Heart left ventricle (tissue), 16 donors: ENCODE results near the gene HOTAIR. TPM values are rescaled to one million over a fixed set of nuclear protein-coding genes. Genes with fewer than 3 reads are reported as not detected.

Source experiments
- ATAC-seq, 4 donors: fragments of 200-7000 bp; cut with Tn5 transposase; one replicate each; pipeline ENCODE4 v1.9.1; 2020 to 2022; ENCODE audit warnings: moderate library complexity in 4 of 4, mild to moderate bottlenecking in 3 of 4, moderate number of reproducible peaks in 1 of 4
- DNase-seq, 5 donors: peaks; one replicate each; pipeline ENCODE4 v3.0.0-alpha.2; 2020
- H3K27ac ChIP-seq, 12 donors: fragments of 200-600 bp; sonication (generic) in 4 of 12; one replicate each; pipeline versions ENCODE4 v1.5.0 to v1.8.0; 2016 to 2022; ENCODE audit warnings: mild to moderate bottlenecking in 2 of 12
- H3K27me3 ChIP-seq, 9 donors: fragments of 200-600 bp; sonication (generic) in 2 of 9; one replicate each; pipeline versions ENCODE4 v1.5.1 to v1.8.0; 2016 to 2022; ENCODE audit warnings: mild to moderate bottlenecking in 3 of 9
- H3K36me3 ChIP-seq, 9 donors: fragments of 200-600 bp; sonication (generic) in 2 of 9; one replicate each; pipeline versions ENCODE4 v1.5.0 to v1.8.0; 2018 to 2022; ENCODE audit warnings: mild to moderate bottlenecking in 2 of 9
- H3K4me1 ChIP-seq, 12 donors: fragments of 200-600 bp; sonication (generic) in 4 of 12; one replicate each; pipeline versions ENCODE4 v1.5.0 to v1.8.0; 2016 to 2022; ENCODE audit warnings: mild to moderate bottlenecking in 3 of 12
- H3K4me3 ChIP-seq, 12 donors: fragments of 200-600 bp; sonication (generic) in 4 of 12; one replicate each; pipeline versions ENCODE4 v1.5.0 to v1.8.0; 2017 to 2022; ENCODE audit warnings: mild to moderate bottlenecking in 9 of 12, moderate library complexity in 4 of 12
- H3K9me3 ChIP-seq, 12 donors: fragments of 200-600 bp; sonication (generic) in 4 of 12; one replicate each; pipeline versions ENCODE4 v1.5.0 to v1.8.0; 2016 to 2022; ENCODE audit warnings: mild to moderate bottlenecking in 1 of 12
- CTCF ChIP-seq, 12 donors: fragments of 200-600 bp; sonication (generic) in 4 of 12; IDR thresholded peaks; one replicate each; pipeline versions ENCODE4 v1.5.0 to v1.8.0; 2018 to 2022; ENCODE audit warnings: antibody characterized with exemption in 12 of 12, mild to moderate bottlenecking in 5 of 12
- POLR2A ChIP-seq, 2 donors: fragments of 450-650 bp; IDR thresholded peaks; one replicate each; pipeline ENCODE4 v1.6.1; 2017; ENCODE audit warnings: antibody characterized with exemption in 2 of 2, mild to moderate bottlenecking in 2 of 2, moderate library complexity in 2 of 2
- WGBS, 4 donors: extraction: QIAGEN DNeasy Blood & Tissue Kit in 2 of 4; methylation state at CpG; one replicate each; pipeline versions ENCODE4 v1.1.5 to v1.1.7; 2013 to 2018; 5-methylcytosine and 5-hydroxymethylcytosine counted together
- intact Hi-C, 10 donors: fragments of 100-400 bp; cut with DNase I; formaldehyde crosslinking; loops; one replicate each; pipeline versions ENCODE4 v1.11.1 to v1.14.2; 2022
- polyA plus RNA-seq, 2 donors: library from polyadenylated mRNA; stranded (reverse); fragments of 200-250 nt; gene quantifications; one replicate each; pipeline ENCODE4 v1.2.3, GENCODE V29; 2013
- total RNA-seq, 9 donors: library from RNA; depleted of rRNA in 2 of 9; stranded (reverse); fragments of >200 nt in 2 of 9; fragmentation: NEBNext Ultra II Directional in 3 of 9; extraction: Animal tissue kit (Norgen Biotek cat#: 25700) in 3 of 9; gene quantifications; one replicate each; pipeline versions ENCODE4 v1.1.0 to v1.2.4, GENCODE V29; 2016 to 2023
- donor health status: ischemic (EF 13 %, LVEDD 7.1; RV severe dilation, severe dysfunction).
- donor health status: healthy with polysubstance abuse.
- donor health status: DM: no; HTN: yes; CAD: no.
- donor health status: DM: no; HTN: no; CAD: no.
- donor health status: ischemic (EF 25% LVEDD 6.9; RV normal size, moderate dysfunction).
- donor health status: ischemic (EF 25% LVEDD 5.7; RV mildly dilated, moderate dysfunction).
- donor health status: healthy.
- donor health status: DM: yes; HTN: yes; CAD: no.
- donor health status: ischemic (EF 35%, LVEDD 5.7; RV mildly dilated, moderate dysfunction).
- donor health status: nonischemic (EF 11% LVEDD 7.7; RV severe dilation, severe dysfunction).
- donor health status: DM: yes; HTN: yes; CAD: no.
- donor health status: PGD.
- donor health status: ischemic (EF 29% LVEDD 5.4; RV normal size, mild dysfunction).
- donor health status: nonischemic (EF 23%, LVEDD 6.1; RV moderate dilation, normal function).

The HOTAIR gene
- total and polyA plus RNA-seq, 11 donors = not detected

- peaks cover 0 to 27% (median 13%) of the 10 kb centered on the region in 12 donors for H3K4me1 ChIP-seq
- DNase-seq (peak in 1 of 5 donors; percentile 19), ATAC-seq (peak in 1 of 4 donors; percentile 25)
- peaks cover 68 to 100% (median 98%) of the 10 kb centered on the region in 9 donors for H3K27me3 ChIP-seq
- no peak overlapping the region for H3K27ac ChIP-seq
- TF ChIP-seq CTCF (IDR thresholded peaks at IDR 0.05) (no peak), POLR2A (IDR thresholded peaks at IDR 0.05) (no peak)
- intact Hi-C loops = loop anchor here in 1 of 10 donors (5.0 kb wide), 1 partner anchor 209 kb away; no protein-coding TSS in a partner anchor
- no peaks in the 10 kb centered on the region for H3K36me3 ChIP-seq
- peak overlapping the region in 1 of 12 donors; percentile 15 for H3K4me3 ChIP-seq
- no peaks in the 10 kb centered on the region for H3K9me3 ChIP-seq
- 2 to 4% (median 3%) methylated on average over 30 to 50 of the region's 50 CpGs for WGBS, 4 donors
These were observed 11.4 kb upstream of the HOTAIR start for GRCh38 chr12:53985994-53986685.

GRCh38 chr12:53985692-53985993, 10.9 kb upstream of the HOTAIR start:
- ATAC-seq (no peak), DNase-seq (no peak)
- 4 to 7% (median 5%) methylated on average over 4 to 21 of the region's 21 CpGs for WGBS, 4 donors
- Histone ChIP-seq H3K9me3 (no peaks in the 10 kb centered on the region), H3K4me1 (peaks cover 0 to 27% (median 13%) of the 10 kb centered on the region in 12 donors), H3K4me3 (peak overlapping the region in 1 of 12 donors; percentile 15), H3K27ac (no peak overlapping the region), H3K36me3 (no peaks in the 10 kb centered on the region), H3K27me3 (peaks cover 69 to 100% (median 98%) of the 10 kb centered on the region in 9 donors)
- intact Hi-C loops = loop anchor here in 1 of 10 donors (5.0 kb wide), 1 partner anchor 208 kb away; no protein-coding TSS in a partner anchor
- TF ChIP-seq POLR2A (IDR thresholded peaks at IDR 0.05) (no peak), CTCF (IDR thresholded peaks at IDR 0.05) (no peak)

- 4 to 8% (median 5%) methylated on average over 35 to 55 of the region's 55 CpGs for WGBS, 4 donors
- DNase-seq (peak; percentile 50 to 83 (median 79)), ATAC-seq (peak in 3 of 4 donors; percentile 53 to 77 (median 72))
- intact Hi-C loops = loop anchor here in 1 of 10 donors (5.0 kb wide), 1 partner anchor 208 kb away; no protein-coding TSS in a partner anchor
- H3K9me3 ChIP-seq = no peaks in the 10 kb centered on the region
- H3K27me3 ChIP-seq = peaks cover 69 to 100% (median 98%) of the 10 kb centered on the region in 9 donors
- peaks cover 0 to 27% (median 13%) of the 10 kb centered on the region in 12 donors for H3K4me1 ChIP-seq
- no peaks in the 10 kb centered on the region for H3K36me3 ChIP-seq
- peak within 1 kb of the TSS in 5 of 12 donors; percentile 5 to 15 (median 7) for H3K4me3 ChIP-seq
- TF ChIP-seq CTCF (IDR thresholded peaks at IDR 0.05) (peak in 10 of 12 donors; percentile 8 to 52 (median 32)), POLR2A (IDR thresholded peaks at IDR 0.05) (no peak)
- H3K27ac ChIP-seq = no peak within 1 kb of the TSS
These were observed 10.3 kb upstream of the HOTAIR start, which contains the start of gene HOXC10 for GRCh38 chr12:53984901-53985691. Gene HOXC10 (plus strand): TSS chr12:53985146. CDS start chr12:53985260, 114 bp downstream.
